ENCODE data around the gene SLC38A11. TPM values are rescaled to one million over a fixed set of nuclear protein-coding genes. Genes with fewer than 3 reads are reported as not detected.
A peak's percentile ranks its signal among the peaks of the same experiment; 100 is the strongest.

Gene SLC38A11
- total RNA-seq, 1 donor, result not detected

DNA sequence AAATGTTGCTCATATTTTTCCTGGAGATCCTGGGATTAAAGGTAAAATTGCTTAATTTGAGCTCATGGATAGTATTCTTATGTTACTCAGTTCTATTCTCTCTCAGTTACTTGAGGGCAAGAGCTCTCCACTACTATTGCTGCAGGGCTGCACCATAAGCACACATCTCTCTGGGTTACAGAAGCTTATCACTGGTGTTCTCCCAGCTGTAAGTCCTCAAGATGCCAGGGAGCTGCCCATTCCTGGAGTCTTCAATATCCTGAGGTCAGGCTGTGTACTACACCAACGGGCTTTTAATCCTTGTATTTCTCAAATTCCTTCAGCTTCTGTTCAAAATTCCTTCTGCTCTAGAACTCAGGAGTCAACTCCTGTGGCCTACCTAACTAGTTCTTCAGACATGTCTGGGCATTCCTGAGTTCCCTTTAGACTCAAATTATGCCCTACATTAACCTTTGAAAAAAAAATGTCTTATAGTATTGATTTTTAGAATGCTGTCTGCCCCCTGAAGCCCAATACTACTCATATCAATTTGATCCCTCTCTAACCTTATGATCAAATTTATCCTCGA is 96.0 kb downstream of the SLC38A11 start:
- H3K27ac ChIP-seq (ENCODE audit: low read depth, low read length), result no peak overlapping the region
- no peak for DNase-seq (ENCODE audit: insufficient read length, low spot score, missing footprints)
- H3K4me3 ChIP-seq (ENCODE audit: insufficient read depth, low read length), result no peak overlapping the region
- no peaks in the 10 kb centered on the region for H3K27me3 ChIP-seq (ENCODE audit: insufficient read depth, low read length)
- TF ChIP-seq, protein P1, sequence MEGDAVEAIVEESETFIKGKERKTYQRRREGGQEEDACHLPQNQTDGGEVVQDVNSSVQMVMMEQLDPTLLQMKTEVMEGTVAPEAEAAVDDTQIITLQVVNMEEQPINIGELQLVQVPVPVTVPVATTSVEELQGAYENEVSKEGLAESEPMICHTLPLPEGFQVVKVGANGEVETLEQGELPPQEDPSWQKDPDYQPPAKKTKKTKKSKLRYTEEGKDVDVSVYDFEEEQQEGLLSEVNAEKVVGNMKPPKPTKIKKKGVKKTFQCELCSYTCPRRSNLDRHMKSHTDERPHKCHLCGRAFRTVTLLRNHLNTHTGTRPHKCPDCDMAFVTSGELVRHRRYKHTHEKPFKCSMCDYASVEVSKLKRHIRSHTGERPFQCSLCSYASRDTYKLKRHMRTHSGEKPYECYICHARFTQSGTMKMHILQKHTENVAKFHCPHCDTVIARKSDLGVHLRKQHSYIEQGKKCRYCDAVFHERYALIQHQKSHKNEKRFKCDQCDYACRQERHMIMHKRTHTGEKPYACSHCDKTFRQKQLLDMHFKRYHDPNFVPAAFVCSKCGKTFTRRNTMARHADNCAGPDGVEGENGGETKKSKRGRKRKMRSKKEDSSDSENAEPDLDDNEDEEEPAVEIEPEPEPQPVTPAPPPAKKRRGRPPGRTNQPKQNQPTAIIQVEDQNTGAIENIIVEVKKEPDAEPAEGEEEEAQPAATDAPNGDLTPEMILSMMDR (IDR thresholded peaks at IDR 0.05; ENCODE audit: extremely low read depth, low read depth, low read length), result no peak
- H3K9me3 ChIP-seq (ENCODE audit: low read depth, low read length), result no peaks in the 10 kb centered on the region
- no peaks in the 10 kb centered on the region for H3K4me1 ChIP-seq (ENCODE audit: insufficient read depth, low read length)
- no peaks in the 10 kb centered on the region for H3K36me3 ChIP-seq (ENCODE audit: insufficient read depth, low read length)
- no peak overlapping the region for H3K4me2 ChIP-seq (ENCODE audit: insufficient read depth, low read length)
- H2AFZ ChIP-seq (ENCODE audit: low read length), result no peak overlapping the region
- no peaks in the 10 kb centered on the region for H3K79me2 ChIP-seq (ENCODE audit: insufficient read depth, low read length)
- no peaks in the 10 kb centered on the region for H4K20me1 ChIP-seq (ENCODE audit: insufficient read depth, low read length)

DNA sequence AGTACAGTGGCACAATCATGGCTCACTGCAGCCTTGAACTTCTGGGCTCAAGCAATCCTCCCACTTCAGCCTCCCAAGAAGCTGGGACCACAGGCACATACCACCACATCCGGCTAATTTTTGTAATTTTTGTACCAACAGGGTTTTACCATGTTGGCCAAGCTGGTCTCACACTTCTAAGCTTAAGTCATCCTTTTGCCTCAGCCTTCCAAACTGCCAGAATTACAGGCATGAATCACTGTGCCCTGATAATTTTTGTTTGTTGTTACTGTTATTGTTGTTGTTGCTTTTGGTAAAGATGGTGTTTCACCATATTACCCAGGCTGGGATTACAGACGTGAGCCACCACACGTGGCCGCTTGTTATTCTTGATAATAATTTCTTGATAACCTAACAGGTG is 103.2 kb downstream of the SLC38A11 start:
- H3K27me3 ChIP-seq (ENCODE audit: insufficient read depth, low read length), result no peaks in the 10 kb centered on the region
- H3K4me1 ChIP-seq (ENCODE audit: insufficient read depth, low read length), result no peaks in the 10 kb centered on the region
- no peaks in the 10 kb centered on the region for H3K9me3 ChIP-seq (ENCODE audit: low read depth, low read length)
- DNase-seq (ENCODE audit: insufficient read length, low spot score, missing footprints), result no peak
- H3K27ac ChIP-seq (ENCODE audit: low read depth, low read length), result no peak overlapping the region
- H4K20me1 ChIP-seq (ENCODE audit: insufficient read depth, low read length), result no peaks in the 10 kb centered on the region
- TF ChIP-seq, protein P1 (IDR thresholded peaks at IDR 0.05; ENCODE audit: extremely low read depth, low read depth, low read length), result no peak
- no peak overlapping the region for H3K4me3 ChIP-seq (ENCODE audit: insufficient read depth, low read length)
- no peaks in the 10 kb centered on the region for H3K36me3 ChIP-seq (ENCODE audit: insufficient read depth, low read length)
- no peaks in the 10 kb centered on the region for H3K79me2 ChIP-seq (ENCODE audit: insufficient read depth, low read length)
- no peak overlapping the region for H3K4me2 ChIP-seq (ENCODE audit: insufficient read depth, low read length)
- no peak overlapping the region for H2AFZ ChIP-seq (ENCODE audit: low read length)

DNA sequence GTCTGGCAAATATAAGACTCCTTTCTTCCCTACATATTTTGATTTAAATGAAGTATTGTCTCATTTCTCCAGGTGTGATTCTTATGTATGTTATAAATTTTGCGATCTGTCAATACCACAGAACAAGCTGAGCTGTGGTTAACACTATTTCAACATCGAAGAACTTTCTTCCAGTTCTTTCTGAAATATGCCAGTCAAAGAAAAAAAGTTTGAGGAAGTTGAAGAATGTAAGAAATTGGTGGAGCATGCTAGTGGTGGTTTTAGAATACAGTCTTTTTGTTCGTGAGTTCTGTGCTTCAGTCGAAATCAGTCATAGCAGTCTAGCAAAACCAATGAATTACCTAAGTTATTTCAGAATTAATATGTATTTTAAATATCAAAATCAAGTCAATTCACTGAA is 105.1 kb downstream of the SLC38A11 start:
- no peaks in the 10 kb centered on the region for H4K20me1 ChIP-seq (ENCODE audit: insufficient read depth, low read length)
- H3K27me3 ChIP-seq (ENCODE audit: insufficient read depth, low read length), result no peaks in the 10 kb centered on the region
- DNase-seq (ENCODE audit: insufficient read length, low spot score, missing footprints), result peak; percentile 37

DNA sequence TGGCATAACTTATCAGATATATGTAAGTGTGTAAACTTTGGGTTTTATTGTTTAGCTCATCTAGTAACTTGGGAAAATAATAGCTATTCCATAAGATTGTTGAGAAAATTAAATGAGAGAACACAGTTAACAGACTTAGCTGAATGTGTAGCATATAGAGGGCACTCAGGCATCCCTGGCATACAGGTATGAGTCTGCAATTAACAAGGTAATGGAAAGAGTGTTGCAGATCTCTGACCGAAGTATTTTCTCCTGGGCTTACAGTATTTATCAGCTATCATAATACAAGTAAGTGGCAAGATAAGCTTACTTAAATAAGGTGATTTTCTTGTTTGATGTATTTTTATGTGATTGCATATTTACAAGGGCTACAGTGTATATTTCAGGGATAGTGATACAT is 105.8 kb downstream of the SLC38A11 start:
- Histone ChIP-seq H3K9me3 (ENCODE audit: low read depth, low read length) (no peaks in the 10 kb centered on the region), H3K79me2 (ENCODE audit: insufficient read depth, low read length) (no peaks in the 10 kb centered on the region), H2AFZ (ENCODE audit: low read length) (no peak overlapping the region), H3K4me3 (ENCODE audit: insufficient read depth, low read length) (no peak overlapping the region), H3K4me1 (ENCODE audit: insufficient read depth, low read length) (no peaks in the 10 kb centered on the region), H3K4me2 (ENCODE audit: insufficient read depth, low read length) (no peak overlapping the region), H4K20me1 (ENCODE audit: insufficient read depth, low read length) (no peaks in the 10 kb centered on the region), H3K27me3 (ENCODE audit: insufficient read depth, low read length) (no peaks in the 10 kb centered on the region), H3K36me3 (ENCODE audit: insufficient read depth, low read length) (no peaks in the 10 kb centered on the region), H3K27ac (ENCODE audit: low read depth, low read length) (no peak overlapping the region)
- DNase-seq (ENCODE audit: insufficient read length, low spot score, missing footprints), result peak; percentile 14
- TF ChIP-seq, protein P1 (IDR thresholded peaks at IDR 0.05; ENCODE audit: extremely low read depth, low read depth, low read length), result no peak

More for the DNA sequence above, 105.1 kb downstream of the SLC38A11 start:
- H2AFZ ChIP-seq (ENCODE audit: low read length), result no peak overlapping the region
- H3K4me2 ChIP-seq (ENCODE audit: insufficient read depth, low read length), result no peak overlapping the region
- no peak overlapping the region for H3K27ac ChIP-seq (ENCODE audit: low read depth, low read length)
- no peaks in the 10 kb centered on the region for H3K4me1 ChIP-seq (ENCODE audit: insufficient read depth, low read length)
- H3K9me3 ChIP-seq (ENCODE audit: low read depth, low read length), result no peaks in the 10 kb centered on the region
- TF ChIP-seq, protein P1 (IDR thresholded peaks at IDR 0.05; ENCODE audit: extremely low read depth, low read depth, low read length), result no peak
- H3K36me3 ChIP-seq (ENCODE audit: insufficient read depth, low read length), result no peaks in the 10 kb centered on the region
- no peak overlapping the region for H3K4me3 ChIP-seq (ENCODE audit: insufficient read depth, low read length)
- H3K79me2 ChIP-seq (ENCODE audit: insufficient read depth, low read length), result no peaks in the 10 kb centered on the region

All from osteoblast (primary cell).